ENCODE measurements around the gene BCORL1. TPM values are rescaled to one million over a fixed set of nuclear protein-coding genes. Genes with fewer than 3 reads are reported as not detected.

The BCORL1 gene
- total RNA-seq, 1 experiment from 2014 or later, result 1.4 TPM

- DNase-seq (ENCODE audit: low read depth), result no peak
These were observed 21.0 kb upstream of the BCORL1 start for GRCh38 chrX:129961180-129962083.

- DNase-seq (ENCODE audit: low read depth), result no peak
These were observed 18.7 kb upstream of the BCORL1 start for GRCh38 chrX:129963729-129964128.

DNA sequence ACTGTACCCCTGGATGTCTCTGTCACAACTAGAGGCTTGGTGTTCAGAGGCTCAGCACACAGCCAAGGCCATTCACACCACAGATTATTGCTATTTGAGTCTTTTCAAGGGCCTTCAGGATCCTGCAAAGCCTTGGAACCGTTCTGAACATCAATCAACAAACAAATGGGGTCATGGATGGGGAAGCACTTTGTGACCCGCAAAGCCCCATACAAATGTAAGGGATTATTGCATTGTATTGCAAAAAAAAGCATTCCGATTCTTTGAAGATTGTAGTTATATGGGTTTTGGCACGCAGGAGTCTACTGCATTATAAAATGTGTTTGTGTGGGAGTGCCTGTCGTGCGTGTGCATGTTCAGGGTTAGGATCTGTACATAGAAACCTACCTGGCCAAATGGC, 17.3 kb upstream of the BCORL1 start:
- no peak for DNase-seq (ENCODE audit: low read depth)

- DNase-seq (ENCODE audit: low read depth), result no peak
These were observed 13.5 kb upstream of the BCORL1 start for GRCh38 chrX:129968968-129969367.

DNA sequence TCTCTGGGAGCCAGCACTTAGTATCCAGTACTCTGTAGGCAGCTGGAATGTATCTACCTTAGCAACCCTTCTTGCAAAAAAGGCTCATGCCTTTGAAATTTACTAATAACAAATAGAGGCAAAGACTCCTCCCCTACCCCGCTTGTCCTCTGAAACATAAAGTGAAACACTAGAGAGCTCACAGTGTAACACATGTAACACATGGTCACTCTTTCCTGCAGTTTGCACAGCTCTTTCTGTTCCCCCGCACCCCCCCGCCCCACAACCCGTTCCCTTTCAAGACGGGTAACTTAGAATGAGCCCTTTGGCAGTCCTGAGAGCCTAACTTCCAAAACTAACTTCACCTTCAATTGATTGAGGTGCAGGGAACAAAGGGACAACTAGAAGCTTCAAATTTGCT, 6.0 kb upstream of the BCORL1 start:
- DNase-seq (ENCODE audit: low read depth), result no peak

- DNase-seq (ENCODE audit: low read depth), result no peak
These were observed 3.1 kb upstream of the BCORL1 start for GRCh38 chrX:129979207-129979920.

DNA sequence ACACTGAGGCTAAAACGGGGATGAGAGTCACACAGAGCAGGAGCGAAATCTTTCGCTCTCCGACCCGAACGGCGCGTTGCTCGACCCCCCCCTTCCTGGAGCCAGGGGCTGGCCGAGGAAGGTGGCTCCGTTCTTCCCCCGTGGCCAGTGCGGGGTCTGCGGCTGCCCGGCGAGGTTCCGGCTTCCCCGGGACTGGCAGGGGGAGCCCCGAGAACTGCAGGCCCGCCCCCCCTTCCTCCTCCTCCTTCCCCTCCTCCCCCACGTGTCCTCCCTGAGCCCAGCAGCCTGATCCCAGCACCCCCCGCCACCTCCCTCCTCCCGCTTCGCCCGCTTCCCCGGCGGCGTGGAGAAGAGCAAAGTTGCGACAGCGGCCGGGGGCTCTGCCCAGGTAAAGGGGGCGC, 2.4 kb upstream of the BCORL1 start:
- no peak for DNase-seq (ENCODE audit: low read depth)

GRCh38 chrX:129980540-129981199, 1.8 kb upstream of the BCORL1 start:
- no peak for DNase-seq (ENCODE audit: low read depth)

DNA sequence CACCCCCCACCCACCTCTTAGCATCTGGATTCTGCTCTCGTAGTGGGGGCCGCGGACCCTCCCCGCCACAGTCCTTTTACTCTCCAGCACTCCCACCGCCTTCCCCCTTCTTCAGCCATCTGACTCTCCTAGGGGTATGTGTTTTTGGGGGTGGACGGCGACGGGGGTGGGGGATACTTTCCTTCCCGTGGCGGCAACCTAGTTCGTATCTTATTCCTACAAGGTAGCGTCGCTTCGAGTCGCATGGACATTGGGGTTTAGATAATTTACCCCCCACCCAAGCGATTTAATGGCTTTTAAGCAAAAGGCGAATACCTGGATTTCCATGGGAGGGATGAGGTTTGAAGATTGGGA, 1.3 kb upstream of the BCORL1 start:
- DNase-seq (ENCODE audit: low read depth), result no peak

DNA sequence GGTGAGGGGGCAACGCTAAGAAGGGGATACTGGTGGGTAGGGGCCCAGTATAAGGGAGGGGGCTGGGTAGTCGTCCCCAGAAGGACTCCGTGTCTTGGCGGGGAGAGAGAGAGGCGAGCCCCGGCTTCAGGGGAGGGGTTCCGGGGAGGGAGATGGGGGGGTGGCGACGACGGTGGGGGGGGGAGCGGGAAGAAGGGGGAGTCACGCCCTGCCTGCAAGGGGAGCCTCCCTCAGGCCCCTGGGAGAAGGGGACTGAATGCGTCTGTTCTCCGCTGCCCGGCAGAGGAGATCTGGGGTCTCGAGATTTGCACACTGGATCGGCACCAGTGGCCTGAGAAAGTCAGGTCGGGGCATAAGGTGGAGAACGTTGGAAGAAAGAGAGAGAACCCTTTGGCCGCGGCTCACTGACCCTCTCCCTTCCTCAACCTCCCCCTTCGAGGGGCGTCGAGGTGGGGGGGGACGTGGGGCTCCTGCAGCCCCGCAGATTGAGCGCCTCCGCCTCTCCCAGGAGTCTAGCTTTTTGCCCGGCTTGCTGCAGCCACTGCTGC, 609 bp upstream of the BCORL1 start:
- no peak for DNase-seq (ENCODE audit: low read depth)

DNA sequence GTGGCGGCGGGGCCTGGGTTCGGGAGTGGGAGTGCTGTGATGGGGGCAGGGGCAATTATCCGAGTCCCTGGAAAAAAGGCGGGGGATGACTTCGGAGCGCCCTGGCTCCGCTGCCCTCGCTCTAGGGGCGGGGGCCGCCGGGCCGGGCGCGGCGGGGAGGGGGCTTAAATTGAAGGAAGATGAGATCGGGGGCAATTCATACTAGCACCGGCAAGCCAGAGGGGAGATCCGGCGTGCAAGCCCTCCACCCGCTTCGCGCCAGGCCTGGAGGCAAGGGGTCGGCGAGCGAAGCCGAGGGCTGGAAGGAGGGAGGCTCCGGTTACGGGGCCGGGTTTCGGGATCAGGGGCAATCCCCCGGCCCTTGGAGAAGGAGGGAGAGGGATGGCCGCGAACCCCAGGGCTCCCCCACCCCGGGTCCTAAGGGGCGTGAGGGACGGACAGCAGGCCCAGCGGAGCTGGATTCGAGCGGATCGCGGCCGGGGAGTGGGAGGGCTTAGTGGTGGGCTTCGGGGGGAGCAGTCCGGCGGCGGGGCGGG, 1.2 kb downstream of the BCORL1 start:
- peak; percentile 8 for DNase-seq (ENCODE audit: low read depth)

DNA sequence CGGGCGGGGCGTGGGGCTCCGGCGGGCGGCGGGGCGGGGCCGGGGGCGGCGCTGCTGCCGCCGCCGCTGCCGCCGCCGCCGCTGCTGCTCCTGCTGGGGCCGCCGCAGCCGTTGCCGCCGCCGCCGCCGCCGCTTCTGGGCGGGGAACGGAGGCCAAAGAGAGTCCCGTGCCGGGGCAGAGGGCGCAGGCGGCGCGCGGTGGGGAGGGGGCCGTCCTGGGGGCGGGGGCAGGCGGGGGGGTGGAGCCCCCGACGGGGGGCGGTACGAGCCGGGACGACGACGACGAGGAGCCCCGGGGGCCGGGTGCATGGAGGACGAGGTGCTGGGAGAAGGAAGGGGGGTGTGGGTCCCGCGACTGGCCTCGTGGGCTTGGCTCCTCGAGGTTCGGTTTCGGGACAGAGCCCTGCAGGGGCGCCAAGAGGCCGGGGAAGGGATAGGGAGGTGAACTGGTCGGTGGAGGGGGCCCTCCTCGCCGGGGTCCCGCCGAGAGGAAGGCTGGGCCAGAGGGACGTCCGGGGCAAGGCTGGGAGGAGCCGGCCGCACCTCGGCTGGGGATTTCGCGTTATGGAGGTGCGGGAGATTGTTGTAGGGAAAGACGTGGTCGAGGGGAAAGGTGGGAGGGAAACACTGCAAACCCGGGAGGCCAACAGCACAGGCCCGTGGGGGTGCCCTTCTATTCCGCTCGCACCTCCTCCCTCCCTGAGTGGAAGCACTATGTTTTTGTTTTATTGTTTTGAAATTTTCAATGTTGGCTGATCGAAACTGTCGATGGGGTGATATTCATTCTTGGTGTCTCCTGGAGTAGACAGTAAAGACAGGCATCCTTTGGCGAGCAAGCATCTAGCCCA, 1.9 kb downstream of the BCORL1 start:
- DNase-seq (ENCODE audit: low read depth), result peak; percentile 11

- no peak for DNase-seq (ENCODE audit: low read depth)
These were observed 5.4 kb downstream of the BCORL1 start for GRCh38 chrX:129987871-129988270.

DNA sequence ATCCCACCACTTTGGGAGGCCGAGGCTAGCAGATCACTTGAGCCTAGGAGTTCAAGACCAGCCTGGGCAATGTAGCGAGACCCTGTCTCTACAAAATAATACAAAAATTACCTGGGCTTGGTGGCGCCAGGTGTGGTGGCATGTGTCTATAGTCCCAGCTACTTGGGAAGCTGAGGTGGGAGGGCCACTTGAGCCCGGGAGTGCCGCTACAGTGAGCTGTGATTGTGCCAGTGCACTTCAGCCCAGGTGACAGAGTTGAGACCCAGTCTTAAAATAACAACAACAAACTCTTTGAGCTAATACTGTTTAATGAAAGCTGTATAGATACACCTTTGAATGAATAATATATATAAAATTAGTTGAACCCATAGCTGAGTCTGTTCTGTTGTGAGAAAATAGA, 9.7 kb downstream of the BCORL1 start:
- DNase-seq (ENCODE audit: low read depth), result no peak

- DNase-seq (ENCODE audit: low read depth), result peak; percentile 75
These were observed 13.7 kb downstream of the BCORL1 start for GRCh38 chrX:129996120-129996519.

DNA sequence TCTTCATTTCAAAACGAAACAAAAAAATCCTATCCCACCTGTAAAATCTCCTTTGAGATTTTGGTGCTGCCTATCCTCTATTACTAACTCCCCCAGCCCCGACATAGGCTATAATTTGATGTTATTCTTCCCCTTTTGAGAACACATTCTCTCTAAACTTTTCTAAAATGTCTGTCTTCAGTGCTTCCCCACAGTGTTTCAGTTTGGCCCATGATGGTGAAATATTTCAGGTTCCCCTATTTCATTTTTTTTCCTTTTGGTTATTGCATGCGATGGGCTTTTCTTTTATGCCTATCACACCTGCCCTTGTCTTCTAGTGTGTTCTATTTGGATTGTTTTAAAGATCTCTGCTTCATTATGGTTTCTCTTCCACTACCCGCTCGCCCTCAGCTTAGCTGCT, 14.7 kb downstream of the BCORL1 start:
- no peak for DNase-seq (ENCODE audit: low read depth)

DNA sequence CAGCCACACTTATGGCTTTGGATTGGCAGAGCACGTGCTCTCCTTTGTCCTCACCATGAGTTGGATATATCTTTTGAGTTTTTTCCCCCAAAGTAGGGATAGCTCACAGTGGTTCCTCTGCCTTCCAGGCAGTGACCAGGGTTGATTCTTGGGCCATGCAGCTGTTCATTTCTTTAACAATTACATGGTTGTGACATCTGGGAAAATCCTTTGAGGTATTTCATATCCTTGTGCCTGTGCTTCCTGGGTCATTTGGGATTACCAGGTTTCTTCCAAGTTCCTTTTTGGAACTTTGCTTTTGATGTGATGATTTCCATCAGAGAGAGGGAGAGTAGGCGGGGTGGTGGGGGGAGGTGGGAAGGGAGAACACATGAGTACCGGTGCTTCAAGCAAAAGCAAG, 15.6 kb downstream of the BCORL1 start:
- peak; percentile 61 for DNase-seq (ENCODE audit: low read depth)

DNA sequence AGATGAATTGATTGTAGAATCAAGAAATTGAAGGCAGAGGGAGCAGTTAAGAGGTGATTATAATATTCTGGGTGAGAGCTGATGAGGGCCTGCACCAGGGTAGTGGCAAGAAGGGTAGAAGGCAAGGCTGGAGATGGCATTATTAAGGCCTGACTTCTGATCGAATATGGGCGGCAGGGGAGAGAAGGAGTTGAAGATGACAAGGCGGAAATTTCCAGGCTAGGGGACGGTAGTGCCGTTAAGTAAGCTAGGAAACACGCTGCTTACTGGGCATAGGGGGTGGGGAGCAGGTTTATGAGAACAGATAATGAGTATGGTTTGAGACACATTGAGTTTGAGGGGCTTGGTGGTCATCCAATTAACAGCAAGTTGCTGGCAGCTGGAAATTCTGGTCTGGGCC, 19.5 kb downstream of the BCORL1 start:
- no peak for DNase-seq (ENCODE audit: low read depth)

DNA sequence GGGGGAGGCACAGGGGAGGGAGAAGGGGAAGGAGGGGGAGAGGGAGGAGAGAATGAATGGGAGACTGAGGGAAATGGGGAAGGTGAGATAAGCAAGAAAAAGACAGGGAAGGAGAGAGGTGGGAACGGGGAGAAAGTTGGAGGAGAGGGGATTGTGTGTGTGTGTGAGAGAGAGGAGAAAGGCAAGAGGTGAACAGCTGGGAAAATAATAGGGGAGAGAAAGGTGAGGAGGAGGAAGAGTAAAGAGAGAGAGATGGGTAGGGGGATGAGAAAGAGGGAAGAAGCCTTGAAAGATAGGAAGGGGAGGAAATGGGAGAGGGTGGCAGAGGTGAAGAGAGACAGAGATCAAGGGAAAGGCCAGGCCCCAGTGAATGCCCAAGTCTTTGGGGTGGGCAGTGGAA, 20.1 kb downstream of the BCORL1 start:
- no peak for DNase-seq (ENCODE audit: low read depth)

- DNase-seq (ENCODE audit: low read depth), result no peak
These were observed 22.8 kb downstream of the BCORL1 start for GRCh38 chrX:130005089-130005807.

Measured in LHCN-M2 (cell line).